A673 (cell line): ENCODE data around the gene DNAH12. TPM values are rescaled to one million over a fixed set of nuclear protein-coding genes. Genes with fewer than 3 reads are reported as not detected.

Experiments used
- BruUV-seq: library from RNA; stranded (reverse); fragments of 400-500 nt; replicated peaks from 2 replicates; lab custom pipeline; 2021; lab: Mats Ljungman, UMichigan
- CTCF ChIA-PET: fragments of 300-600 bp; sonication (Branson Sonifier 250); formaldehyde crosslinking; loops from one replicate; lab custom pipeline; 2022; ENCODE audit warnings: antibody characterized with exemption; lab: Charles Lee
- POLR2A ChIA-PET: fragments of 300-600 bp; sonication (Branson Sonifier 250); formaldehyde crosslinking; loops from one replicate; lab custom pipeline; 2022; ENCODE audit warnings: antibody characterized with exemption; ENCODE audit not compliant: low non-redundant PET; lab: Charles Lee
- DNase-seq: peaks from one replicate; pipeline ENCODE4 v3.0.0-alpha.2; 2015; ENCODE audit warnings: low spot score
- H3K27ac ChIP-seq: fragments of 200-600 bp; sonication (generic); 2 replicates; pipeline ENCODE4 v1.5.1; 2016; ENCODE audit warnings: mixed run types, low read depth, mild to moderate bottlenecking, mixed read lengths, antibody characterized with exemption, low read length; ENCODE audit not compliant: poor library complexity, severe bottlenecking
- H3K27me3 ChIP-seq: fragments of 200-600 bp; sonication (generic); replicated peaks from 2 replicates; pipeline ENCODE4 v1.6.1; 2017; ENCODE audit warnings: mixed run types, low read depth, mild to moderate bottlenecking, mixed read lengths, antibody characterized with exemption, low read length; ENCODE audit not compliant: insufficient read depth, poor library complexity
- H3K36me3 ChIP-seq: fragments of 200-600 bp; sonication (generic); 2 replicates; pipeline ENCODE4 v1.6.1; 2016; ENCODE audit warnings: mixed run types, mild to moderate bottlenecking, mixed read lengths, antibody characterized with exemption, low read length; ENCODE audit not compliant: insufficient read depth, poor library complexity, severe bottlenecking
- H3K4me1 ChIP-seq: fragments of 200-600 bp; sonication (generic); 2 replicates; pipeline ENCODE4 v1.6.1; 2017; ENCODE audit warnings: mixed run types, mild to moderate bottlenecking, mixed read lengths, antibody characterized with exemption, low read length; ENCODE audit not compliant: insufficient read depth, poor library complexity, severe bottlenecking
- H3K4me3 ChIP-seq: fragments of 200-600 bp; sonication (generic); 2 replicates; pipeline ENCODE4 v1.5.1; 2016; ENCODE audit warnings: low read depth, mixed run types, mild to moderate bottlenecking, mixed read lengths, low read length; ENCODE audit not compliant: poor library complexity, severe bottlenecking
- H3K9me3 ChIP-seq: fragments of 200-600 bp; sonication (generic); 2 replicates; pipeline ENCODE4 v1.6.1; 2016; ENCODE audit warnings: mixed run types, low read depth, mild to moderate bottlenecking, mixed read lengths, antibody characterized with exemption, low read length; ENCODE audit not compliant: poor library complexity, severe bottlenecking
- EZH2 ChIP-seq: fragments of 200-600 bp; sonication (generic); IDR thresholded peaks from 2 replicates; pipeline ENCODE4 v1.6.1; 2017; ENCODE audit warnings: borderline replicate concordance, low read depth, mild to moderate bottlenecking, mixed read lengths, antibody characterized with exemption, low read length; ENCODE audit not compliant: poor library complexity, severe bottlenecking
- intact Hi-C: fragments of 100-400 bp; cut with micrococcal nuclease; formaldehyde crosslinking; loops from one replicate; pipeline ENCODE4 v1.10.0; 2022; ENCODE audit not compliant: unreplicated experiment
- total RNA-seq: library from RNA; stranded (reverse); gene quantifications from 2 replicates; pipeline ENCODE4 v1.2.3, GENCODE V29; 2021
- TF ChIP-seq, protein P1 (sequence below): fragments of 300-800, 200-600 bp; sonication (generic); conservative IDR thresholded peaks from 2 replicates; pipeline ENCODE4 v1.5.1; 2017; ENCODE audit warnings: low read depth, mild to moderate bottlenecking, antibody characterized with exemption, low read length, moderate library complexity, mixed read lengths

The DNAH12 gene
- total RNA-seq, 1 experiment from 2014 or later: not detected

DNA sequence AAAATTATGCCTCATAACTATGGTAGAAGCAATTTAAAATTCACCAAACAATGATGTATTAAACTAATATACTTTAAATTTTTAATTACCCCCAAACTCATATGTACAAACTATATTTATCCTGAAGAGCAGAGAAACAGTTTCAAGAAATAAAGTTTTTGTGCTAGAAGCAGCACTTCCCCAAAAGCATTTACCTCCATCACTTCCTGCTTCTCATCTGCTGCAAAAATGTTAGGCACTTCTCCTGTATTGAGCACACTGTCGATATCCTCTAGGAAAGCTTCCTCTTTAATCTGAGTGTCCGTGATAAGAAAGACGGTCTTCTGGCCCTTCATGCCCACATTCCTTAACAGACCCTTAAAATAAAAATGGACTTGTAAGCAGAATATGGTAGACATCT is 150.2 kb downstream of the DNAH12 start:
- no peaks in the 10 kb centered on the region for H3K36me3 ChIP-seq
- no TSS peak for BruUV-seq
- no peaks in the 10 kb centered on the region for H3K4me1 ChIP-seq
- no peaks in the 10 kb centered on the region for H3K27me3 ChIP-seq
- intact Hi-C loops: no loop called here
- POLR2A ChIA-PET: no interaction called here
- no peak for DNase-seq
- H3K9me3 ChIP-seq: no peaks in the 10 kb centered on the region
- no peak overlapping the region for H3K4me3 ChIP-seq
- no peak overlapping the region for H3K27ac ChIP-seq
- CTCF ChIA-PET: no interaction called here
- TF ChIP-seq, protein P1, sequence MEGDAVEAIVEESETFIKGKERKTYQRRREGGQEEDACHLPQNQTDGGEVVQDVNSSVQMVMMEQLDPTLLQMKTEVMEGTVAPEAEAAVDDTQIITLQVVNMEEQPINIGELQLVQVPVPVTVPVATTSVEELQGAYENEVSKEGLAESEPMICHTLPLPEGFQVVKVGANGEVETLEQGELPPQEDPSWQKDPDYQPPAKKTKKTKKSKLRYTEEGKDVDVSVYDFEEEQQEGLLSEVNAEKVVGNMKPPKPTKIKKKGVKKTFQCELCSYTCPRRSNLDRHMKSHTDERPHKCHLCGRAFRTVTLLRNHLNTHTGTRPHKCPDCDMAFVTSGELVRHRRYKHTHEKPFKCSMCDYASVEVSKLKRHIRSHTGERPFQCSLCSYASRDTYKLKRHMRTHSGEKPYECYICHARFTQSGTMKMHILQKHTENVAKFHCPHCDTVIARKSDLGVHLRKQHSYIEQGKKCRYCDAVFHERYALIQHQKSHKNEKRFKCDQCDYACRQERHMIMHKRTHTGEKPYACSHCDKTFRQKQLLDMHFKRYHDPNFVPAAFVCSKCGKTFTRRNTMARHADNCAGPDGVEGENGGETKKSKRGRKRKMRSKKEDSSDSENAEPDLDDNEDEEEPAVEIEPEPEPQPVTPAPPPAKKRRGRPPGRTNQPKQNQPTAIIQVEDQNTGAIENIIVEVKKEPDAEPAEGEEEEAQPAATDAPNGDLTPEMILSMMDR: no peak
- TF ChIP-seq EZH2: no peak

DNA sequence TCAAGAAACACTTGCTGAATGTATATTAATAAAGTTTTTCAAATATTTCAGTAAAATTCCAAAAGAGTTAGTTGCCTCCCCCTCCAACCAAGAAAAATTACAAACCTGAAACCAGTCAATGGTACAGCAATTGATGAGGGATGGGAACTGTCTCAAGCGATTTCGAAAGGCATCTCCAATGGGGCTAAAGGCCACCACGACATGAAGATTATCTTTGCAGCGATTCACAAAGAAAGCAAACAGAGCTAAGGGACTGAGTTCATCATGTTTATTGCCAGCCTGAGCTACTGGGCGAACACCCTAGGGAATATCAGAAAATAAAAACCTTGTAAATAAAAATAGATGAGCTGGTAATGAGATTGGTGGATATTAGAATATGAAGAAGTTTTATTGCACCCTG is 152.4 kb downstream of the DNAH12 start:
- ChIA-PET POLR2A (no interaction called here), CTCF (no interaction called here)
- H3K4me3 ChIP-seq: no peak overlapping the region
- no peaks in the 10 kb centered on the region for H3K36me3 ChIP-seq
- H3K27ac ChIP-seq: no peak overlapping the region
- TF ChIP-seq, protein P1: no peak
- no peak for TF ChIP-seq EZH2
- intact Hi-C loops: no loop called here
- no peaks in the 10 kb centered on the region for H3K27me3 ChIP-seq
- BruUV-seq: no TSS peak
- DNase-seq: no peak
- H3K4me1 ChIP-seq: no peaks in the 10 kb centered on the region
- no peaks in the 10 kb centered on the region for H3K9me3 ChIP-seq

DNA sequence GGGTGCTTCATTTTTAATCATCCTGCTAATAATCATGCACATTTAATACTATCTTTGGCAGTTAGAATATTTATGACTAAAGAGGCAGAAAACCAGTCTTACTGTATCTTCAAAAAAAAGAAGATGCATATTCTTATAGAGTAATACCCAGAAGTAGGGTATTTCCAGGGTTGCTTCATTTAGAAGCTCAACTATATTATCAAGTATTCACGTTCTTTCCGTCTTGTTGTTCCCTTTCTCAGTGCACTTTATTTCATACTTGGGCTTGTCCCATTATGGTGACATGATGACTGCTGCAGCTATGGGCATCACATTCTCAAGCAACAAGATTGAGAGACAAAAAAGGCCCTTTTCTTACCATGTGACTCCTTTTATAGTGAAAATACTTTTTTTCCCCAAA is 154.9 kb downstream of the DNAH12 start:
- TF ChIP-seq, protein P1: no peak
- TF ChIP-seq EZH2: no peak
- H3K4me3 ChIP-seq: no peak overlapping the region
- ChIA-PET CTCF (no interaction called here), POLR2A (no interaction called here)
- H3K9me3 ChIP-seq: no peaks in the 10 kb centered on the region
- intact Hi-C loops: no loop called here
- no TSS peak for BruUV-seq
- H3K36me3 ChIP-seq: no peaks in the 10 kb centered on the region
- DNase-seq: no peak
- no peaks in the 10 kb centered on the region for H3K27me3 ChIP-seq
- no peak overlapping the region for H3K27ac ChIP-seq
- no peaks in the 10 kb centered on the region for H3K4me1 ChIP-seq
